DND-41 (cell line): ENCODE results near the gene GLCE.

Experiments used
- CTCF ChIP-seq: IDR thresholded peaks from 2 replicates; pipeline ENCODE4 v1.5.1; 2012; ENCODE audit warnings: borderline replicate concordance, low read length, moderate library complexity, mild to moderate bottlenecking; ENCODE audit not compliant: poor library complexity, severe bottlenecking; ENCODE audit errors: extremely low read depth
- EZH2 ChIP-seq: IDR thresholded peaks from 3 replicates; pipeline ENCODE4 v1.6.1; 2012; ENCODE audit warnings: borderline replicate concordance, low read depth, mild to moderate bottlenecking, moderate library complexity, low read length, inconsistent platforms; ENCODE audit not compliant: severe bottlenecking

- TF ChIP-seq EZH2 = no peak
- TF ChIP-seq CTCF = no peak
Observed at GRCh38 chr15:69311319-69311721, 150.9 kb downstream of the GLCE start.
